ENCODE results near the gene SLC25A42. TPM values are rescaled to one million over a fixed set of nuclear protein-coding genes. Genes with fewer than 3 reads are reported as not detected.

SLC25A42 gene
- total and polyA plus RNA-seq, 2 of the 13 experiments (the other 11 are each of a cell fraction or from before 2014, with no cell fraction given) = 12.8 to 18.3 TPM

GRCh38 chr19:19121371-19121770 lies 57.6 kb downstream of the SLC25A42 start (continued):
- TF ChIP-seq PHB2 (IDR thresholded peaks at IDR 0.05; ENCODE audit: partially characterized antibody) = no peak
- no peak for TF ChIP-seq EZH2 (conservative IDR thresholded peaks at IDR 0.05; ENCODE audit: low read depth, low read length)
- TF ChIP-seq TBL1XR1 (IDR thresholded peaks at IDR 0.05; ENCODE audit: borderline replicate concordance, low read length, partially characterized antibody) = no peak
- TF ChIP-seq NFKB2 (CRISPR knock-in tag; IDR thresholded peaks at IDR 0.05; ENCODE audit: borderline replicate concordance) = no peak
- no peak for TF ChIP-seq ZFY (CRISPR knock-in tag; IDR thresholded peaks at IDR 0.05)
- TF ChIP-seq ZNF678 (CRISPR knock-in tag; IDR thresholded peaks at IDR 0.05) = no peak
- no peak for TF ChIP-seq ZNF740 (CRISPR knock-in tag; IDR thresholded peaks at IDR 0.05)

- intact Hi-C loops (cut with micrococcal nuclease; ENCODE audit: unreplicated experiment) (no loop called here), in situ Hi-C loops (cut with HindIII; ENCODE audit: extremely low pct_ligation_motif_present, low pct_unique_long_range_greater_than_20kb) (no loop called here)
- H3K27ac ChIP-seq (ENCODE audit: extremely low read length, insufficient read depth, low read length) = no peak overlapping the region
- H3K27me3 ChIP-seq (ENCODE audit: control insufficient read depth in 1 of 2, insufficient read depth in 2 of 2, low read length in 2 of 2) = no peaks in the 10 kb centered on the region
- ChIA-PET POLR2A (no interaction called here), CTCF (ENCODE audit: low intra/inter-chr PET ratio, low total read pairs) (no interaction called here)
- FAIRE-seq (no peak), DNase-seq (ENCODE audit: low spot score) (no peak), ATAC-seq (no peak)
- no peak overlapping the region for H3K9ac ChIP-seq (ENCODE audit: insufficient read depth, low read depth, low read length)
- H4K20me1 ChIP-seq (ENCODE audit: insufficient read depth, low read length) = no peaks in the 10 kb centered on the region
- no peaks in the 10 kb centered on the region for H3K9me3 ChIP-seq (ENCODE audit: low read length)
- H3K4me1 ChIP-seq (ENCODE audit: insufficient read depth, low read length) = no peaks in the 10 kb centered on the region
- H3K79me2 ChIP-seq (ENCODE audit: insufficient read depth, low read length) = no peaks in the 10 kb centered on the region
- H3K36me3 ChIP-seq (replicated peaks in 1 of 2; ENCODE audit: control insufficient read depth in 1 of 2, insufficient read depth in 2 of 2, low read length in 2 of 2) = no peaks in the 10 kb centered on the region; a peak in 2 of 5 replicates
- H3K4me2 ChIP-seq (ENCODE audit: low read depth, low read length) = no peak overlapping the region
- no peak overlapping the region for H3K4me3 ChIP-seq (replicated peaks in 1 of 3; ENCODE audit: insufficient read depth in 1 of 3, low read depth in 2 of 3, low read length in 3 of 3)
- BruUV-seq (replicated peaks) = no TSS peak
- H2AFZ ChIP-seq (ENCODE audit: low read length) = no peak overlapping the region
- WGBS (ENCODE audit: low lambda C conversion rate) = 100% methylated on average over 1 of the region's 1 CpG
- TF ChIP-seq ZNF713 (CRISPR knock-in tag; IDR thresholded peaks at IDR 0.05) (no peak), NFYC (CRISPR knock-in tag; IDR thresholded peaks at IDR 0.05) (no peak), ZNF740 (CRISPR knock-in tag; IDR thresholded peaks at IDR 0.05) (no peak)
Observed at GRCh38 chr19:19122902-19123301, 59.1 kb downstream of the SLC25A42 start.

Data from HepG2 (cell line).